ENCODE results near the gene ICAM4. TPM values are rescaled to one million over a fixed set of nuclear protein-coding genes. Genes with fewer than 3 reads are reported as not detected.

The ICAM4 gene
- total and polyA plus RNA-seq, 2 of the 13 experiments (the other 11 are each of a cell fraction or from before 2014, with no cell fraction given): 2.9 to 4.0 TPM

DNA sequence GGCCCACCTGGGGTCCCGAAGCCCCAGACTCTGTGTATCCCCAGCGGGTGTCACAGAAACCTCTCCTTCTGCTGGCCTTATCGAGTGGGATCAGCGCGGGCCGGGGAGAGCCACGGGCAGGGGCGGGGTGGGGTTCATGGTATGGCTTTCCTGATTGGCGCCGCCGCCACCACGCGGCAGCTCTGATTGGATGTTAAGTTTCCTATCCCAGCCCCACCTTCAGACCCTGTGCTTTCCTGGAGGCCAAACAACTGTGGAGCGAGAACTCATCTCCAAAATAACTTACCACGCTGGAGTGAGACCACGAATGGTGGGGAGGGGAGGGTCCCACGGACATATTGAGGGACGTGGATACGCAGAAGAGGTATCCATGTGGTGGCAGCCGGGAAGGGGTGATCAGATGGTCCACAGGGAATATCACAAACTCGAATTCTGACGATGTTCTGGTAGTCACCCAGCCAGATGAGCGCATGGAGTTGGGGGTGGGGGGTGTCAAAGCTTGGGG, 2.0 kb downstream of the ICAM4 start (continued):
- TF ChIP-seq, protein P1, sequence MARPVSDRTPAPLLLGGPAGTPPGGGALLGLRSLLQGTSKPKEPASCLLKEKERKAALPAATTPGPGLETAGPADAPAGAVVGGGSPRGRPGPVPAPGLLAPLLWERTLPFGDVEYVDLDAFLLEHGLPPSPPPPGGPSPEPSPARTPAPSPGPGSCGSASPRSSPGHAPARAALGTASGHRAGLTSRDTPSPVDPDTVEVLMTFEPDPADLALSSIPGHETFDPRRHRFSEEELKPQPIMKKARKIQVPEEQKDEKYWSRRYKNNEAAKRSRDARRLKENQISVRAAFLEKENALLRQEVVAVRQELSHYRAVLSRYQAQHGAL (CRISPR knock-in tag; IDR thresholded peaks at IDR 0.05; ENCODE audit: not compliant biosample characterization): no peak
- TF ChIP-seq MTA3 (CRISPR knock-in tag; IDR thresholded peaks at IDR 0.05) (no peak), ZNF430 (CRISPR knock-in tag; IDR thresholded peaks at IDR 0.05) (peak; percentile 40; the same call in 1 of the 2 replicates), ZNF33B (CRISPR knock-in tag; IDR thresholded peaks at IDR 0.05) (peak; percentile 40; the same call in 1 of the 2 replicates), ZMAT3 (CRISPR knock-in tag; conservative IDR thresholded peaks at IDR 0.05) (0 out of 2 replicates have a peak, but pooled peaks have one; percentile 16), SP2 (CRISPR knock-in tag; IDR thresholded peaks at IDR 0.05) (peak; percentile 55; the same call in 1 of the 2 replicates), ZFYVE20 (CRISPR knock-in tag; IDR thresholded peaks at IDR 0.05; ENCODE audit: borderline replicate concordance, low read depth) (no peak), ZNF883 (CRISPR knock-in tag; IDR thresholded peaks at IDR 0.05; ENCODE audit: not compliant biosample characterization) (peak; percentile 41), ZNF891 (CRISPR knock-in tag; IDR thresholded peaks at IDR 0.05) (peak; percentile 16; the same call in 1 of the 2 replicates), RBFOX2 (IDR thresholded peaks at IDR 0.05; ENCODE audit: low read depth, low read length) (0 out of 2 replicates have a peak, but pooled peaks have one; percentile 1), ZNF230 (CRISPR knock-in tag; IDR thresholded peaks at IDR 0.05) (peak; percentile 27; the same call in 1 of the 2 replicates), SIX4 (CRISPR knock-in tag; IDR thresholded peaks at IDR 0.05) (no peak), ZNF563 (CRISPR knock-in tag; IDR thresholded peaks at IDR 0.05) (no peak)
- TF ChIP-seq, protein P2, sequence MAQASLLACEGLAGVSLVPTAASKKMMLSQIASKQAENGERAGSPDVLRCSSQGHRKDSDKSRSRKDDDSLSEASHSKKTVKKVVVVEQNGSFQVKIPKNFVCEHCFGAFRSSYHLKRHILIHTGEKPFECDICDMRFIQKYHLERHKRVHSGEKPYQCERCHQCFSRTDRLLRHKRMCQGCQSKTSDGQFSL (CRISPR knock-in tag; IDR thresholded peaks at IDR 0.05): no peak
- TF ChIP-seq, protein P3, sequence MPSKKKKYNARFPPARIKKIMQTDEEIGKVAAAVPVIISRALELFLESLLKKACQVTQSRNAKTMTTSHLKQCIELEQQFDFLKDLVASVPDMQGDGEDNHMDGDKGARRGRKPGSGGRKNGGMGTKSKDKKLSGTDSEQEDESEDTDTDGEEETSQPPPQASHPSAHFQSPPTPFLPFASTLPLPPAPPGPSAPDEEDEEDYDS (CRISPR knock-in tag; IDR thresholded peaks at IDR 0.05): peak; percentile 31; the same call in 1 of the 2 replicates
- TF ChIP-seq, protein P4, sequence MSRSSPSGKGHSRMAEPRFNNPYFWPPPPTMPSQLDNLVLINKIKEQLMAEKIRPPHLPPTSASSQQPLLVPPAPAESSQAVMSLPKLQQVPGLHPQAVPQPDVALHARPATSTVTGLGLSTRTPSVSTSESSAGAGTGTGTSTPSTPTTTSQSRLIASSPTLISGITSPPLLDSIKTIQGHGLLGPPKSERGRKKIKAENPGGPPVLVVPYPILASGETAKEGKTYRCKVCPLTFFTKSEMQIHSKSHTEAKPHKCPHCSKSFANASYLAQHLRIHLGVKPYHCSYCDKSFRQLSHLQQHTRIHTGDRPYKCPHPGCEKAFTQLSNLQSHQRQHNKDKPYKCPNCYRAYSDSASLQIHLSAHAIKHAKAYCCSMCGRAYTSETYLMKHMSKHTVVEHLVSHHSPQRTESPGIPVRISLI (CRISPR knock-in tag; IDR thresholded peaks at IDR 0.05; ENCODE audit: borderline replicate concordance): no peak
- TF ChIP-seq, protein P5, sequence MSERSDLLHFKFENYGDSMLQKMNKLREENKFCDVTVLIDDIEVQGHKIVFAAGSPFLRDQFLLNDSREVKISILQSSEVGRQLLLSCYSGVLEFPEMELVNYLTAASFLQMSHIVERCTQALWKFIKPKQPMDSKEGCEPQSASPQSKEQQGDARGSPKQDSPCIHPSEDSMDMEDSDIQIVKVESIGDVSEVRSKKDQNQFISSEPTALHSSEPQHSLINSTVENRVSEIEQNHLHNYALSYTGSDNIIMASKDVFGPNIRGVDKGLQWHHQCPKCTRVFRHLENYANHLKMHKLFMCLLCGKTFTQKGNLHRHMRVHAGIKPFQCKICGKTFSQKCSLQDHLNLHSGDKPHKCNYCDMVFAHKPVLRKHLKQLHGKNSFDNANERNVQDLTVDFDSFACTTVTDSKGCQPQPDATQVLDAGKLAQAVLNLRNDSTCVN (CRISPR knock-in tag; IDR thresholded peaks at IDR 0.05; ENCODE audit: borderline replicate concordance): no peak
- TF ChIP-seq, protein P6, sequence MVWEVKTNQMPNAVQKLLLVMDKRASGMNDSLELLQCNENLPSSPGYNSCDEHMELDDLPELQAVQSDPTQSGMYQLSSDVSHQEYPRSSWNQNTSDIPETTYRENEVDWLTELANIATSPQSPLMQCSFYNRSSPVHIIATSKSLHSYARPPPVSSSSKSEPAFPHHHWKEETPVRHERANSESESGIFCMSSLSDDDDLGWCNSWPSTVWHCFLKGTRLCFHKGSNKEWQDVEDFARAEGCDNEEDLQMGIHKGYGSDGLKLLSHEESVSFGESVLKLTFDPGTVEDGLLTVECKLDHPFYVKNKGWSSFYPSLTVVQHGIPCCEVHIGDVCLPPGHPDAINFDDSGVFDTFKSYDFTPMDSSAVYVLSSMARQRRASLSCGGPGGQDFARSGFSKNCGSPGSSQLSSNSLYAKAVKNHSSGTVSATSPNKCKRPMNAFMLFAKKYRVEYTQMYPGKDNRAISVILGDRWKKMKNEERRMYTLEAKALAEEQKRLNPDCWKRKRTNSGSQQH (CRISPR knock-in tag; IDR thresholded peaks at IDR 0.05; ENCODE audit: low read depth): no peak
- TF ChIP-seq, protein P7, sequence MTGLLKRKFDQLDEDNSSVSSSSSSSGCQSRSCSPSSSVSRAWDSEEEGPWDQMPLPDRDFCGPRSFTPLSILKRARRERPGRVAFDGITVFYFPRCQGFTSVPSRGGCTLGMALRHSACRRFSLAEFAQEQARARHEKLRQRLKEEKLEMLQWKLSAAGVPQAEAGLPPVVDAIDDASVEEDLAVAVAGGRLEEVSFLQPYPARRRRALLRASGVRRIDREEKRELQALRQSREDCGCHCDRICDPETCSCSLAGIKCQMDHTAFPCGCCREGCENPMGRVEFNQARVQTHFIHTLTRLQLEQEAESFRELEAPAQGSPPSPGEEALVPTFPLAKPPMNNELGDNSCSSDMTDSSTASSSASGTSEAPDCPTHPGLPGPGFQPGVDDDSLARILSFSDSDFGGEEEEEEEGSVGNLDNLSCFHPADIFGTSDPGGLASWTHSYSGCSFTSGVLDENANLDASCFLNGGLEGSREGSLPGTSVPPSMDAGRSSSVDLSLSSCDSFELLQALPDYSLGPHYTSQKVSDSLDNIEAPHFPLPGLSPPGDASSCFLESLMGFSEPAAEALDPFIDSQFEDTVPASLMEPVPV (CRISPR knock-in tag; IDR thresholded peaks at IDR 0.05): peak; percentile 39; the same call in 1 of the 2 replicates
- TF ChIP-seq, protein P8, sequence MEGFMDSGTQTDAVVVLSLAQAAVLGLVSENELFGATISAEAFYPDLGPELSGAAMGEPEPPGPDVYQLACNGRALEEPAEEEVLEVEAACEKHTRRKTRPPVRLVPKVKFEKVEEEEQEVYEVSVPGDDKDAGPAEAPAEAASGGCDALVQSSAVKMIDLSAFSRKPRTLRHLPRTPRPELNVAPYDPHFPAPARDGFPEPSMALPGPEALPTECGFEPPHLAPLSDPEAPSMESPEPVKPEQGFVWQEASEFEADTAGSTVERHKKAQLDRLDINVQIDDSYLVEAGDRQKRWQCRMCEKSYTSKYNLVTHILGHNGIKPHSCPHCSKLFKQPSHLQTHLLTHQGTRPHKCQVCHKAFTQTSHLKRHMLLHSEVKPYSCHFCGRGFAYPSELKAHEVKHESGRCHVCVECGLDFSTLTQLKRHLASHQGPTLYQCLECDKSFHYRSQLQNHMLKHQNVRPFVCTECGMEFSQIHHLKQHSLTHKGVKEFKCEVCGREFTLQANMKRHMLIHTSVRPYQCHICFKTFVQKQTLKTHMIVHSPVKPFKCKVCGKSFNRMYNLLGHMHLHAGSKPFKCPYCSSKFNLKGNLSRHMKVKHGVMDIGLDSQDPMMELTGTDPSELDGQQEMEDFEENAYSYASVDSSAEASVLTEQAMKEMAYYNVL (CRISPR knock-in tag; IDR thresholded peaks at IDR 0.05; ENCODE audit: borderline replicate concordance): no peak
